Bronchial epithelial cell (primary cell): Measurements from ENCODE around the gene CFAP20DC. TPM values are rescaled to one million over a fixed set of nuclear protein-coding genes. Genes with fewer than 3 reads are reported as not detected.
"Not testable (repeated sequence)": the region's sequence is repeated elsewhere in the genome, so short reads cannot be mapped to it uniquely, and the experiment has no call there.

Experiments
- DNase-seq: peaks from one replicate; pipeline ENCODE4 v3.0.0-alpha.2; 2010; ENCODE audit warnings: low read depth
- FAIRE-seq: peaks from 2 replicates; lab custom pipeline; 2011; peaks lifted over from hg19 to GRCh38; lab: Jason Lieb, UNC
- H3K27me3 ChIP-seq: 2 replicates; pipeline ENCODE4 v1.5.1; 2011; ENCODE audit warnings: low read length; ENCODE audit not compliant: control insufficient read depth, insufficient read depth
- H3K36me3 ChIP-seq: 2 replicates; pipeline ENCODE4 v1.5.1; 2011; ENCODE audit warnings: low read length; ENCODE audit not compliant: control insufficient read depth, insufficient read depth
- H3K4me3 ChIP-seq: 2 replicates; pipeline ENCODE4 v1.5.1; 2011; ENCODE audit warnings: mild to moderate bottlenecking, low read depth, low read length, control low read depth
- total RNA-seq: library from RNA; depleted of rRNA; stranded (reverse); fragments of >200 nt; gene quantifications from 2 replicates; pipeline ENCODE4 v1.2.1, GENCODE V29; 2014
- TF ChIP-seq, protein P1 (sequence below): IDR thresholded peaks from 2 replicates; pipeline ENCODE4 v1.5.1; 2011; ENCODE audit warnings: mild to moderate bottlenecking, moderate library complexity, low read length, control low read depth, inconsistent platforms; ENCODE audit not compliant: insufficient read depth, severe bottlenecking

The CFAP20DC gene
- total RNA-seq, 1 donor from 2014 or later = 6.8 TPM

DNA sequence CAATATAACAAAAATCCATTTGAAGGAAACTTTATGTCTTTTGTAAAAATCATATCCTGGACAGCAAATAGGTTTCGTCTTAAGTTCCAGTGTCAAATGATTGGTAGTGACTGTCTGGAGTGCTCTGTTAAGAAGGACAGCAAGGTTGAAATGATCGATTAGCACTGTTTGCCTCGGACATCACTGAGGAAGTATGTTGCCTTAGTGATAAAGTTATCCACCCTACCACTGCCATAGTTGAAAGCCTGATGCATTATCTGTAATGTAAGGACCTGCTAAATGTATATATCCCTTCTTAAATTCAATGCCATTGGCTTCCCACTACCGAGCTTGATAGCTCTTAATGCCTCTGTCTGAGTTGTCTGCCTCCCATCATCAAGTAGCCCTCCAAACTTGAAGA lies 70.0 kb downstream of the CFAP20DC start:
- FAIRE-seq = no peak
- no peak for DNase-seq
- TF ChIP-seq, protein P1, sequence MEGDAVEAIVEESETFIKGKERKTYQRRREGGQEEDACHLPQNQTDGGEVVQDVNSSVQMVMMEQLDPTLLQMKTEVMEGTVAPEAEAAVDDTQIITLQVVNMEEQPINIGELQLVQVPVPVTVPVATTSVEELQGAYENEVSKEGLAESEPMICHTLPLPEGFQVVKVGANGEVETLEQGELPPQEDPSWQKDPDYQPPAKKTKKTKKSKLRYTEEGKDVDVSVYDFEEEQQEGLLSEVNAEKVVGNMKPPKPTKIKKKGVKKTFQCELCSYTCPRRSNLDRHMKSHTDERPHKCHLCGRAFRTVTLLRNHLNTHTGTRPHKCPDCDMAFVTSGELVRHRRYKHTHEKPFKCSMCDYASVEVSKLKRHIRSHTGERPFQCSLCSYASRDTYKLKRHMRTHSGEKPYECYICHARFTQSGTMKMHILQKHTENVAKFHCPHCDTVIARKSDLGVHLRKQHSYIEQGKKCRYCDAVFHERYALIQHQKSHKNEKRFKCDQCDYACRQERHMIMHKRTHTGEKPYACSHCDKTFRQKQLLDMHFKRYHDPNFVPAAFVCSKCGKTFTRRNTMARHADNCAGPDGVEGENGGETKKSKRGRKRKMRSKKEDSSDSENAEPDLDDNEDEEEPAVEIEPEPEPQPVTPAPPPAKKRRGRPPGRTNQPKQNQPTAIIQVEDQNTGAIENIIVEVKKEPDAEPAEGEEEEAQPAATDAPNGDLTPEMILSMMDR = no peak
- Histone ChIP-seq H3K36me3 (no peaks in the 10 kb centered on the region), H3K4me3 (no peak overlapping the region), H3K27me3 (no peaks in the 10 kb centered on the region)

DNA sequence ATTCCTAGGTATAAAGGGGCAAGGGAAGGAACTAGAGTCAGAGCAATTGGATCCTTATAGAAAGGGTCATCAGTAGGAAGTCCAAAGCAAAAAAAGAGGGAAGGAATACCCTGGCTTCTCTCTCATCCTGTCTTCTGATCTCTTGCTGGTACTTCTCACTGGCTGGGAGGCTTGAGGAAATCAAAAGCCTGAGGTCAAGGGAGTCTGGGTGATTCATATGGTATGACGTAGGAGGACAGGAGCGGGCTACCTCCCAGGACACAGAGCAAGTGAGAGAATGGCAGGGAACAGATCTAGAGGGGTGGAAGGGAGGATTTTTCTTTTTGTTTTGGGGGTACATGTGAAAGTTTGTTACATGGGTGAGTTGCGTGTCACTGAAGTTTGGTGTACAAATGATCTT lies 76.0 kb downstream of the CFAP20DC start:
- Histone ChIP-seq H3K27me3 (no peaks in the 10 kb centered on the region), H3K4me3 (no peak overlapping the region), H3K36me3 (no peaks in the 10 kb centered on the region)
- FAIRE-seq = no peak
- peak; percentile 26 for DNase-seq
- TF ChIP-seq, protein P1 = no peak

DNA sequence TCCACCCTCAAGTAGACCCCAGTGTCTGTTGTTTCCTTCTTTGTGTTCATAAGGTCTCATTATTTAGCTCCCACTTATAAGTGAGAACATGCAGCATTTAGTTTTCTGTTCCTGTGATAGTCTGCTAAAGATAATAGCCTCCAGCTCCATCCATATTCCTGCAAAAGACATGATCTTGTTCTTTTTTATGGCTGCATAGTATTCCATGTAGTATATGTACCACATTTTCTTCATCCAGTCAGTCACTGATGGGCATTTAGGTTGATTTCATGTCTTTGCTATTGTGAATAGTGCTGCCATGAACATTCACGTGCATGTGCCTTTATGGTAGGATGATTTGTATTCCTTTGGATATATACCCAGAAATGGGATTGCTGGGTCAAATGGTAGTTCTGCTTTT lies 82.0 kb downstream of the CFAP20DC start:
- not testable (repeated sequence) for H3K36me3 ChIP-seq, H3K27me3 ChIP-seq, H3K4me3 ChIP-seq, FAIRE-seq, DNase-seq

DNA sequence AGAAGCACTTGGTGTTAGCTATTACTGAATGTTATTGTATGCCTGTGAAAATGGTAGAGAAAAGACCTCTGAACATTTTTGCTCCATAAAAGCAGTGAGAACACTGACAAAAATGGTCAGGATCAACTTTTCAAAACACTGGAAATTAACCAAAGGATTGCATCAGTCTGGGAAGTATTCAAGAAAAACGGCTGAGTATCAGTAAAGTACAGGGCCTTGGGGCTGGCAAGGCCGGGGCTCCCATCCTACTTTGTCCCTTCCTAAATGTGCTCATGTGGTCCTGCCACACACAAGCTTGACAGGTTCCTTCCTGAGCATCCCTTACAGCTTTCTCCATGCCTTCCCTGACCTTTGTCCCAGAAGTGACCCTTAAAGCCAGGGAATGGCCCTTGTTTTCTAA lies 84.0 kb downstream of the CFAP20DC start:
- Histone ChIP-seq H3K36me3 (no peaks in the 10 kb centered on the region), H3K27me3 (no peaks in the 10 kb centered on the region), H3K4me3 (no peak overlapping the region)
- FAIRE-seq (no peak), DNase-seq (no peak)
- TF ChIP-seq, protein P1 = no peak

DNA sequence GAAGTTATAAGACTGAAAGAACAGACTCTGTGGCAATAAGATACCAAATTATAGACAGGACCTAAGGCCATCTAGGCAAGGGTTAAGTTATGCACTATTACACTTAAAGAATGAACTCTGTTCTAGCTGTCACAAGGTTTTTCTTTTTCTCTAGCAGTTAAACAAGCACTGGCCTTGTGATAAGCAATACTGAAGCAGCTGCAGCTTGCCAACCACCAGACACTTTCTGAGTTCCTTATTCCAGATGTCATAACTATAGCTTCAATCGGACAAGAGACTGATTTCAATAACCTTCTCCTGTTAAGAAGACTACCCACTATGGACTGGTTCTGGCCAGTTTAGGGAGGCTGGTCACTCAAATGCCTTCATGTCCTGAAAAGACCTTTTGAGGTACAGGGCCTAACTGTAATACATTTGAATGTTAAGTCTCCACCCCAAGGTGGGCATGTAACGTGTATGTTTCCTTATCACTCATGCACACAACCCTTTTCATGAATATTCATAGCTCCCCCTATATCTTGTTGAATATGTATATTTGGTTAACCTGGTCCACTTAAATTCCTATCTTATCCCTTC lies 85.8 kb downstream of the CFAP20DC start:
- TF ChIP-seq, protein P1 = no peak
- FAIRE-seq (no peak), DNase-seq (no peak)
- H3K36me3 ChIP-seq = no peaks in the 10 kb centered on the region
- H3K27me3 ChIP-seq = no peaks in the 10 kb centered on the region
- H3K4me3 ChIP-seq = no peak overlapping the region

DNA sequence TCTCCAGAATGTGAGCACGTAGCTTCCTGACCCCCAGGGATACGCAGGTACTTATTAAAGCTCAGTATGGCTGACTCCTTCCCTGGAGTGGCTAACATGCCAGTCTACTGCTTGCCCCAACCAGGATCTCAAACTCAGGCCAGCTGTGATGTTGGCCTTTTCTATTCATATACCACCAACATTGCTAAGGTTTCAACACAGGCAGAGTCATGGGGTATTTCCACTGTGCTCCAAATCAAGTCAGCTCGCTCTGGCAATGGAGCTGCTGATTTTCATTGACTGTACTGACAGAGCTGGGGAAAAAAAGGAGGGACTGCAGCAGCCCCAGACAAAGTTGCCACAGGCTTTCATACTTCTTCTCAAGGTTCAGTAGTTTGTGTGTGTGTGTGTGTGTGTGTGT lies 87.0 kb downstream of the CFAP20DC start:
- TF ChIP-seq, protein P1 = no peak
- Histone ChIP-seq H3K27me3 (no peaks in the 10 kb centered on the region), H3K4me3 (no peak overlapping the region), H3K36me3 (no peaks in the 10 kb centered on the region)
- DNase-seq = peak; percentile 6
- FAIRE-seq = no peak
